ENCODE results near the gene HSF2BP. TPM values are rescaled to one million over a fixed set of nuclear protein-coding genes. Genes with fewer than 3 reads are reported as not detected.
A peak's percentile ranks its signal among the peaks of the same experiment; 100 is the strongest.

The HSF2BP gene
- 0.49 and 0.83 TPM in 2 replicates for total RNA-seq
- 0.58 TPM for total RNA-seq (2013)
- polyA plus RNA-seq = 0.45 and 0.49 TPM in 2 replicates
- polyA minus RNA-seq = 0.26 and 0.29 TPM in 2 replicates

- Mint-ChIP-seq H3K9me3 (ENCODE audit: insufficient read depth) (no peaks in the 10 kb centered on the region), H3K27me3 (no peaks in the 10 kb centered on the region), H3K4me3 (peak within 1 kb of the TSS; percentile 95), H3K4me1 (peaks cover 33% of the 10 kb centered on the region), H3K27ac (peak within 1 kb of the TSS; percentile 94)
- intact Hi-C loops (cut with micrococcal nuclease) = loop anchor here (1.0 kb wide), 2 partner anchors 29 to 780 kb away; partner anchors contain the start of gene WDR4
- H3K9me3 ChIP-seq (ENCODE audit: control extremely low read depth in 1 of 3, control insufficient read depth in 2 of 3, insufficient read depth in 1 of 3, low read length in 2 of 3) = no peaks in the 10 kb centered on the region
- peak within 1 kb of the TSS; percentile 88 for H2AFZ ChIP-seq (ENCODE audit: insufficient read depth, low read depth, low read length, poor library complexity, severe bottlenecking)
- DNase-seq (peak; percentile 90), ATAC-seq (ENCODE audit: low read depth) (peak; percentile 93)
- WGBS (ENCODE audit: insufficient coverage) = 10% methylated on average over 90 of the region's 92 CpGs
- H3K27me3 ChIP-seq (replicated peaks in 1 of 4; ENCODE audit: control extremely low read depth in 1 of 4, control insufficient read depth in 3 of 4, insufficient read depth in 4 of 4, low read length in 3 of 4) = no peaks in the 10 kb centered on the region
- peak within 1 kb of the TSS; percentile 72 to 94 (median 79) for H3K4me3 ChIP-seq (ENCODE audit: control extremely low read depth in 1 of 5, extremely low read depth in 1 of 5, insufficient read depth in 1 of 5, low read depth in 2 of 5, low read length in 4 of 5)
- H3K9ac ChIP-seq (ENCODE audit: low read length) = peak within 1 kb of the TSS; percentile 89
- peaks cover 35% of the 10 kb centered on the region for H3K79me2 ChIP-seq (ENCODE audit: control insufficient read depth, insufficient read depth, low read length)
- peaks cover 28 to 29% of the 10 kb centered on the region in 2 donors for H3K4me1 ChIP-seq (ENCODE audit: control insufficient read depth in 2 of 2, insufficient read depth in 2 of 2, low read length in 2 of 2)
- peaks cover 23% of the 10 kb centered on the region for H4K20me1 ChIP-seq (ENCODE audit: control insufficient read depth, insufficient read depth, low read length, poor library complexity, severe bottlenecking)
- POLR2A ChIA-PET = interaction anchor here (1.1 to 1.3 kb wide), 2 partner anchors 60 to 65 kb away, joined by 4 to 5 read pairs; no protein-coding TSS in a partner anchor
- TF ChIP-seq EZH2 (IDR thresholded peaks at IDR 0.05; ENCODE audit: borderline replicate concordance, insufficient read depth, low read depth, low read length, poor library complexity, severe bottlenecking) = no peak
- no peak for TF ChIP-seq CTCF (IDR thresholded peaks at IDR 0.05)
- CTCF ChIA-PET = interaction anchor here (1.1 kb wide), 1 partner anchor 14 kb away, joined by 3 read pairs; no protein-coding TSS in a partner anchor
- H3K27ac ChIP-seq (ENCODE audit: low read length in 2 of 2) = peak within 1 kb of the TSS; percentile 69 to 76
- peak within 1 kb of the TSS; percentile 82 for H3K4me2 ChIP-seq (replicated peaks; ENCODE audit: low read depth, low read length, poor library complexity, severe bottlenecking)
- H3K36me3 ChIP-seq (replicated peaks in 1 of 2; ENCODE audit: control extremely low read depth in 1 of 2, control insufficient read depth in 1 of 2, extremely low read depth in 1 of 2, insufficient read depth in 2 of 2, low read length in 1 of 2) = peaks cover 0 to 14% of the 10 kb centered on the region in 2 experiments
Observed at GRCh38 chr21:43659136-43660000, at the start of gene HSF2BP, which contains the start of gene RRP1B. HSF2BP (minus strand) TSS chr21:43659488; CDS start chr21:43658096, 1,392 bp downstream. RRP1B (plus strand) TSS chr21:43659560; CDS start chr21:43659665, 105 bp downstream.
